Calu3 (cell line): ENCODE measurements around the gene KCNA4. TPM values are rescaled to one million over a fixed set of nuclear protein-coding genes. Genes with fewer than 3 reads are reported as not detected.
"Not testable (repeated sequence)": the region's sequence is repeated elsewhere in the genome, so short reads cannot be mapped to it uniquely, and the experiment has no call there.

Experiments
- BruUV-seq: library from RNA; stranded (reverse); fragments of 400-500 nt; replicated peaks from 2 replicates; lab custom pipeline; 2021; lab: Mats Ljungman, UMichigan
- CTCF ChIA-PET: fragments of 300-600 bp; sonication (Branson Sonifier 250); formaldehyde crosslinking; loops from one replicate; lab custom pipeline; 2022; ENCODE audit warnings: antibody characterized with exemption; lab: Charles Lee
- DNase-seq: peaks from one replicate; pipeline ENCODE4 v3.0.0; 2022
- H3K27ac Mint-ChIP-seq: one replicate; pipeline ENCODE4 v1.8.0; 2022; ENCODE audit warnings: mixed read lengths; ENCODE audit not compliant: unreplicated experiment
- H3K27me3 Mint-ChIP-seq: one replicate; pipeline ENCODE4 v1.8.0; 2022; ENCODE audit warnings: mixed read lengths; ENCODE audit not compliant: unreplicated experiment
- H3K36me3 Mint-ChIP-seq: one replicate; pipeline ENCODE4 v1.8.0; 2022; ENCODE audit warnings: mild to moderate bottlenecking, moderate library complexity, mixed read lengths; ENCODE audit not compliant: insufficient read depth, unreplicated experiment
- H3K4me1 Mint-ChIP-seq: one replicate; pipeline ENCODE4 v1.8.0; 2022; ENCODE audit warnings: mild to moderate bottlenecking, low read depth, mixed read lengths; ENCODE audit not compliant: unreplicated experiment
- H3K4me3 Mint-ChIP-seq: one replicate; pipeline ENCODE4 v1.8.0; 2022; ENCODE audit warnings: mild to moderate bottlenecking, low read depth, moderate library complexity, mixed read lengths; ENCODE audit not compliant: unreplicated experiment
- H3K9me3 Mint-ChIP-seq: one replicate; pipeline ENCODE4 v1.8.0; 2022; ENCODE audit warnings: low read depth, mixed read lengths; ENCODE audit not compliant: unreplicated experiment
- intact Hi-C: fragments of 100-400 bp; cut with micrococcal nuclease; formaldehyde crosslinking; loops from one replicate; pipeline ENCODE4 v1.10.0; 2022; ENCODE audit not compliant: unreplicated experiment
- total RNA-seq: library from RNA; stranded (reverse); gene quantifications from 2 replicates; pipeline ENCODE4 v1.2.3, GENCODE V29; 2022
- TF ChIP-seq, protein P1 (sequence below): fragments of 200-600 bp; IDR thresholded peaks from one replicate; pipeline ENCODE4 v1.8.0; 2022; ENCODE audit warnings: antibody characterized with exemption; ENCODE audit not compliant: unreplicated experiment

The KCNA4 gene
- total RNA-seq, 1 experiment from 2014 or later, result not detected

DNA sequence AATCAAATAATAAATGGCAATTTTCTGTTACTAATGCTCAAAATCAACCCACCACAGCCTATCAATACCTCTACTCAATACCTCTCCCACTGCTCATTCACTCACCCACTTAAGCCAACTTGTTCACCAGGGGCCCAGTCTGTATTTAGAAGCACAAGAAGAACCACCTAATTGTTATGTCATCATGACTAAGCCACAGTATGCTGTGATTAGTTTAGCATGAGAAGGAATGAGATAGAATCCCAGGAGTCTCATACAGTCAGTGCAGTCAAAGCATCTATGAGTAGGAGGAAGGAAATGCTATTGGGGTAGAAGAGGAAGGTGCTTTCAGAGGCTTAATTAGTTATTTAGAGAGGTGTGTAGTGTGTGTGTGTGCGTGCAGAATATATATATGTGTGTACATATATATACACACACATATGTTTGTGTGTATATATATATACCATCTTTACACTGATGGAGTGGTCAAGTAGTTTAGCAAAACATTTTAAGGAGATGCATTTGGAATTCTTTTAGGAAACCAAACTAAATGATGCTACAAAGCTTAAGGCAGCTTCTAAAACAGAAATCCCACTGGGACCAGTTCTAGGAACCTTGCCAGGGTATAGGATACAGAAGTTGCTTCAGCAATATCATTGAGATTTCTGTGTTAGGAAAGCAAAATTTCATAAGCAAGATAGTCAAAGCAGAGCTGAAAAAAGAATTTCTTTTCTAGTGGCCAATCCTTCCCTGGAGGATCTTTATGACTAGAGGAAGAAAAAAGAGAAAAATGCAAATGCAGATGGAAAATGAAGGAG, 27.5 kb downstream of the KCNA4 start:
- Mint-ChIP-seq H3K27ac (no peak overlapping the region), H3K4me3 (no peak overlapping the region)
- no peak for DNase-seq

DNA sequence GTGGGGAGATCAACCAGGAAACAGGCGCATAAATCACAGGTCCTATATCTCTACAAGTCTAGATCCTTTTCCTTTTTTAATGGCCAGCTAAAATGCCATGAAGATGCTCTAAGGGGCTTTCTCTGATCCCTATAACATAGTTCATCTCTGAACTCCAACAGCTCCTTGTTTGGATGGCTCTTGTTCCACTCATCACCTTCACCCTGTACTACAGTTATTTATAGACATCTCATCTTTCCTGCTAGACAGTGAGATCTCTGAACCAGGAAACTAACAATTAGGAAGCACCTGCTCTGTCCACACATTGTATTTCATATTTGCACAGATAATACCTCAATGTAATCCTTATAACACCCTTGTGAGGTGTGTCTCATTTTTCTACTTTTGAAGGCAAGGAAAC, 31.6 kb downstream of the KCNA4 start:
- Mint-ChIP-seq H3K27ac (no peak overlapping the region), H3K27me3 (no peaks in the 10 kb centered on the region), H3K4me3 (no peak overlapping the region), H3K36me3 (no peaks in the 10 kb centered on the region), H3K4me1 (no peaks in the 10 kb centered on the region), H3K9me3 (peaks cover 6% of the 10 kb centered on the region)
- no TSS peak for BruUV-seq
- TF ChIP-seq, protein P1, sequence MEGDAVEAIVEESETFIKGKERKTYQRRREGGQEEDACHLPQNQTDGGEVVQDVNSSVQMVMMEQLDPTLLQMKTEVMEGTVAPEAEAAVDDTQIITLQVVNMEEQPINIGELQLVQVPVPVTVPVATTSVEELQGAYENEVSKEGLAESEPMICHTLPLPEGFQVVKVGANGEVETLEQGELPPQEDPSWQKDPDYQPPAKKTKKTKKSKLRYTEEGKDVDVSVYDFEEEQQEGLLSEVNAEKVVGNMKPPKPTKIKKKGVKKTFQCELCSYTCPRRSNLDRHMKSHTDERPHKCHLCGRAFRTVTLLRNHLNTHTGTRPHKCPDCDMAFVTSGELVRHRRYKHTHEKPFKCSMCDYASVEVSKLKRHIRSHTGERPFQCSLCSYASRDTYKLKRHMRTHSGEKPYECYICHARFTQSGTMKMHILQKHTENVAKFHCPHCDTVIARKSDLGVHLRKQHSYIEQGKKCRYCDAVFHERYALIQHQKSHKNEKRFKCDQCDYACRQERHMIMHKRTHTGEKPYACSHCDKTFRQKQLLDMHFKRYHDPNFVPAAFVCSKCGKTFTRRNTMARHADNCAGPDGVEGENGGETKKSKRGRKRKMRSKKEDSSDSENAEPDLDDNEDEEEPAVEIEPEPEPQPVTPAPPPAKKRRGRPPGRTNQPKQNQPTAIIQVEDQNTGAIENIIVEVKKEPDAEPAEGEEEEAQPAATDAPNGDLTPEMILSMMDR, result no peak
- CTCF ChIA-PET, result no interaction called here
- no peak for DNase-seq
- intact Hi-C loops, result no loop called here

More for the DNA sequence above, 27.5 kb downstream of the KCNA4 start:
- TF ChIP-seq, protein P1, result no peak
- CTCF ChIA-PET, result no interaction called here
- no peaks in the 10 kb centered on the region for H3K27me3 Mint-ChIP-seq
- H3K36me3 Mint-ChIP-seq, result no peaks in the 10 kb centered on the region
- peaks cover 6% of the 10 kb centered on the region for H3K9me3 Mint-ChIP-seq
- BruUV-seq, result no TSS peak
- intact Hi-C loops, result no loop called here
- H3K4me1 Mint-ChIP-seq, result no peaks in the 10 kb centered on the region

DNA sequence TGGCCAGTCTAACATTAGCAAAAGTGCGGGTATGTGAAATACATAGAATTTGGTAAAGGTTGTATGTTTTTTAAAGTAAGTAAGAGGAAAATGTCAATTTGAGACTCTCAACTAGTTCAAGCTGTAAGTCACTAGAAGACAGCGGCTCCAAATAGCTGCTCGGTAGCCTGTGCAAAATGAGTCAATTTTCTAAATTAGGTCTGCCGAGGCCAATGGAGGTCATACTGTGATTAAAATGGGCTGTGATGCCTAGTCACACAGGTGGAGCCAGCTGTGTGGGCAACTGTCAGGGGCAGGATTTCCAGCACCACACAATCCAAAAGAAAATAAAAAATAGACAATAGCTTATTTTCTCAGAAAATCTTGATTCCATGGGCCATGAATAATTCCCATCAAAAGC, 32.3 kb downstream of the KCNA4 start:
- peaks cover 4% of the 10 kb centered on the region for H3K9me3 Mint-ChIP-seq
- no peaks in the 10 kb centered on the region for H3K27me3 Mint-ChIP-seq
- intact Hi-C loops, result no loop called here
- TF ChIP-seq, protein P1, result no peak
- no TSS peak for BruUV-seq
- CTCF ChIA-PET, result no interaction called here
- H3K27ac Mint-ChIP-seq, result no peak overlapping the region
- no peaks in the 10 kb centered on the region for H3K4me1 Mint-ChIP-seq
- no peaks in the 10 kb centered on the region for H3K36me3 Mint-ChIP-seq
- no peak overlapping the region for H3K4me3 Mint-ChIP-seq
- no peak for DNase-seq

DNA sequence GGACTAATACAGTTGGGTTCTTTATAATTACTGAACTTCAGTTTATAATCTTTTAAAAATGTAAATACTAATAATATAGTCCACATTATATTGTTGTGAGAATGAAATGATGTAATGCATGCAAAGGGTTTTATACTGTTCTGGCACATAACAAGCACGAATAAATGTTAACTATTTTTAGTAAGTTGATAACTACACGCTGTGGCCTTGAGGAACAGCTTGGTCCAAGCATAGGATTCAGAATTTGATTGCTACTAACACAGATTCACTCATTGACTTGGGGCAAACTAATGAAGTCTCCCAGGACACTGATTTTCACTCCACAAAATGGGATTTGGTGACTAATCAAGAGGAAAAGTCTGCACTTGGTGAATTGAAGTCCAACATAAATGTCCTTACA, 38.3 kb downstream of the KCNA4 start:
- no peak overlapping the region for H3K27ac Mint-ChIP-seq
- no peaks in the 10 kb centered on the region for H3K36me3 Mint-ChIP-seq
- TF ChIP-seq, protein P1, result no peak
- intact Hi-C loops, result no loop called here
- H3K4me1 Mint-ChIP-seq, result no peaks in the 10 kb centered on the region
- peaks cover 15% of the 10 kb centered on the region for H3K9me3 Mint-ChIP-seq
- H3K4me3 Mint-ChIP-seq, result no peak overlapping the region
- no TSS peak for BruUV-seq
- no peak for DNase-seq
- CTCF ChIA-PET, result no interaction called here
- no peaks in the 10 kb centered on the region for H3K27me3 Mint-ChIP-seq

DNA sequence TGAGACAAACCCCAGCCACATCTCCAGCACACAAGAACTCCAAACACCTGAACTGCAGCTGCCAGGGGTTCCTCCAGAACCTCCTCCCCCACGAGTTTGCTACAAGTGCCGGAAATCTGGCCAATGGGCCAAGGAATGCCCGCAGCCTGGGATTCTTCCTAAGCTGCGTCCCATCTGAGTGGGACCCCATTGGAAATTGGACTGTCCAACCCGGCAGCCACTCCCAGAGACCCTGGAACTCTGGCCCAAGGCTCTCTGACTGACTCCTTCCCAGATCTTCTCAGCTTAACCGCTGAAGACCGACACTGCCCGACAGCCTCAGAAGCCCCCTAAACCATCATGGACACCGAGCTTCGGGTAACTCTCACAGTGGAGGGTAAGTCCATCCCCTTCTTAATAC, 41.2 kb downstream of the KCNA4 start:
- BruUV-seq, H3K27me3 Mint-ChIP-seq, H3K4me1 Mint-ChIP-seq, intact Hi-C loops, H3K27ac Mint-ChIP-seq, CTCF ChIA-PET, H3K36me3 Mint-ChIP-seq, DNase-seq, H3K4me3 Mint-ChIP-seq: not testable (repeated sequence)
- peaks cover 17% of the 10 kb centered on the region for H3K9me3 Mint-ChIP-seq
